GM20000 (cell line): Measurements from ENCODE around the gene BCO1.

Experiments used
- DNase-seq: peaks from one replicate; pipeline ENCODE4 v3.0.0; 2012; ENCODE audit warnings: low spot score
- TF ChIP-seq, protein P1 (sequence below): IDR thresholded peaks from 2 replicates; pipeline ENCODE4 v1.5.1; 2012; ENCODE audit warnings: mild to moderate bottlenecking, control low read depth; ENCODE audit errors: extremely low read depth, missing control alignments

The BCO1 gene

DNA sequence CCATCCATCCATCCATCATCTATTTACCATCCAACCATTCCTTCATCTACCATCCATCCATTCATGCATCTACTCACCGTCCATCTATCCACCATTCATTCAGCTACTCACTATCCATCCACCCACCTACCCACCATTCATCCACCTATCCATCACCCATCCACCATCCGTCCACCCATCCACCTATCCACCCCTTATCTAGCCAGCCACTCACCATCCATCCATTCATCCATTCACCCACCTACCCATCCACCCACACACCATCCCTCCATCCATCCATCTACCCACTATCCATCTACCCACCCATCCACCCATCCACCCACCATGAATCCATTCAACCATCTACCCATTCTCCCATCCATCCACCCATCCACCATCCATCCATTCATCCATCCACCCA, 26.6 kb downstream of the BCO1 start:
- DNase-seq: no peak
- TF ChIP-seq, protein P1, sequence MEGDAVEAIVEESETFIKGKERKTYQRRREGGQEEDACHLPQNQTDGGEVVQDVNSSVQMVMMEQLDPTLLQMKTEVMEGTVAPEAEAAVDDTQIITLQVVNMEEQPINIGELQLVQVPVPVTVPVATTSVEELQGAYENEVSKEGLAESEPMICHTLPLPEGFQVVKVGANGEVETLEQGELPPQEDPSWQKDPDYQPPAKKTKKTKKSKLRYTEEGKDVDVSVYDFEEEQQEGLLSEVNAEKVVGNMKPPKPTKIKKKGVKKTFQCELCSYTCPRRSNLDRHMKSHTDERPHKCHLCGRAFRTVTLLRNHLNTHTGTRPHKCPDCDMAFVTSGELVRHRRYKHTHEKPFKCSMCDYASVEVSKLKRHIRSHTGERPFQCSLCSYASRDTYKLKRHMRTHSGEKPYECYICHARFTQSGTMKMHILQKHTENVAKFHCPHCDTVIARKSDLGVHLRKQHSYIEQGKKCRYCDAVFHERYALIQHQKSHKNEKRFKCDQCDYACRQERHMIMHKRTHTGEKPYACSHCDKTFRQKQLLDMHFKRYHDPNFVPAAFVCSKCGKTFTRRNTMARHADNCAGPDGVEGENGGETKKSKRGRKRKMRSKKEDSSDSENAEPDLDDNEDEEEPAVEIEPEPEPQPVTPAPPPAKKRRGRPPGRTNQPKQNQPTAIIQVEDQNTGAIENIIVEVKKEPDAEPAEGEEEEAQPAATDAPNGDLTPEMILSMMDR: no peak

- DNase-seq: no peak
- TF ChIP-seq, protein P1: no peak
Observed at GRCh38 chr16:81265658-81266451, 27.4 kb downstream of the BCO1 start.

GRCh38 chr16:81266680-81267095, 28.2 kb downstream of the BCO1 start:
- TF ChIP-seq, protein P1: no peak
- DNase-seq: no peak

DNA sequence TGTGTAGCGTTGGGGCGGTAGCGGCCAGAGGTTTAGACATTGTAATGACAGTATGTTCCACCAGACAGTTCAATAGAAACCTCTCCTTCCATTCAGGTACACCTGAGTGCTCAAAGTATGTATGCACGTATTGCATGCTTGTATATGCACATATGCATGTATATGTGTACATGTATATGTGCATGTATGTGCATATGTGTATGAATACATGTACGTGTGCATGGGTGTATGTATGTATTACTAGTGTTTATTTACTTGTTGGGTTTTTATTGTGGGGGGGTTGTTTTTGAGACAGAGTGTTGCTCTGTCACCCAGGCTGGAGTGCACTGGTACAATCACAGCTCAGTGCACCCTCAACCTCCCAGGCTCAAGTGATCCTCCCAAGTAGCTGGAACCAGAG, 30.0 kb downstream of the BCO1 start:
- DNase-seq: no peak
- TF ChIP-seq, protein P1: no peak

DNA sequence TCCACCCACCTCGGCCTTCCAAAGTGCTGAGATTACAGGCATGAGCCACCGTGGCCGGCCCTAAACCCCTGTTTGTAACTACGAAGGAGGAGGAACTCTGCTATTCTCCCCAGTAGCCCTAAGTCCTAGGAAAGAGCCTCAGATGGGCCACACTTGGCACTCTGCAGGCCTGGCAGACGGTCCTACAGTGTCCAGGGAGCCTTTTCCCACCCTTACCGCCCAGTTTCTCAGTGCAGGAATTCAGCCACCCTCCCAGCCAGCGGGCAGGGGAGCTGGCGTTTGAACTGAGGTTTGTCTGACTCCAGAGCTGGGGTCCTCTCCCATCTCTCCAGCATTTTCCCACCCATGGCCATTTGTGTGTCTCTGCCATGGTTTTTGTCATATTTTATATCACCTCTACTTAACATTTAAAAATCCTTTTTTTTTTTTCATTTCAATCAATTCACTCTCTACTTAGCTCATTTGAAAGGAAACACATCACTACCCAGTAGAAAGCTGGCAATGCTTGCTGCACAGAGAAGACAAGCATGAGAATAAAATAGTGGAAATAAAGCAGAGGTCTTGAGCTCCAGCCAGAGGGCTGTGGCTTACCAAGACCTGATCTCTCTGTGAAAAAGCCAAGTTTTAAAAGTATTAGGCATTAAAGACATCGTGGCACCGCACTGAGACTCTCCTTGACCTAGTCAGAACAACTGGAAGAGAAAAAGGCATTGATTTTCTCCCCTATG, 34.9 kb downstream of the BCO1 start:
- TF ChIP-seq, protein P1: no peak
- DNase-seq: no peak

GRCh38 chr16:81275064-81275532, 36.6 kb downstream of the BCO1 start:
- TF ChIP-seq, protein P1: no peak
- DNase-seq: no peak

GRCh38 chr16:81275795-81276194, 37.3 kb downstream of the BCO1 start:
- DNase-seq: no peak
- TF ChIP-seq, protein P1: no peak
